Thymus (tissue), 11 donors: ENCODE data around the gene ARHGAP45. TPM values are rescaled to one million over a fixed set of nuclear protein-coding genes. Genes with fewer than 3 reads are reported as not detected.

Source experiments
- DNase-seq, 9 donors: peaks; one replicate each; pipeline ENCODE4 v3.0.0-alpha.2; 2013; ENCODE audit warnings: low spot score in 9 of 9, low read depth in 6 of 9, missing footprints in 1 of 9
- H3K27ac ChIP-seq, 2 donors: one replicate each; pipeline ENCODE4 v1.5.1; 2013; ENCODE audit warnings: control low read depth in 1 of 2, low read depth in 1 of 2, low read length in 1 of 2, mild to moderate bottlenecking in 1 of 2, moderate library complexity in 1 of 2
- H3K27me3 ChIP-seq, 2 donors: one replicate each; pipeline ENCODE4 v1.5.1; 2013; ENCODE audit warnings: low read length in 1 of 2; ENCODE audit not compliant: control insufficient read depth in 2 of 2, insufficient read depth in 1 of 2
- H3K36me3 ChIP-seq, 2 donors: one replicate each; pipeline ENCODE4 v1.5.1; 2013; ENCODE audit warnings: low read length in 1 of 2, mild to moderate bottlenecking in 1 of 2, moderate library complexity in 1 of 2; ENCODE audit not compliant: control insufficient read depth in 2 of 2, insufficient read depth in 2 of 2
- H3K4me1 ChIP-seq, 2 donors: one replicate each; pipeline ENCODE4 v1.5.1; 2013; ENCODE audit warnings: low read length in 2 of 2; ENCODE audit not compliant: control insufficient read depth in 2 of 2, insufficient read depth in 2 of 2
- H3K4me3 ChIP-seq, 2 donors: one replicate each; pipeline ENCODE4 v1.5.1; 2013; ENCODE audit warnings: low read length in 2 of 2, control low read depth in 1 of 2, mild to moderate bottlenecking in 1 of 2
- H3K9me3 ChIP-seq, 2 donors: one replicate each; pipeline ENCODE4 v1.5.1; 2013; ENCODE audit warnings: low read length in 1 of 2, mild to moderate bottlenecking in 1 of 2; ENCODE audit not compliant: control insufficient read depth in 2 of 2, insufficient read depth in 1 of 2
- WGBS: extraction: QIAGEN DNeasy Blood & Tissue Kit; methylation state at CpG from one replicate; pipeline ENCODE4 v1.1.7; 2013; 5-methylcytosine and 5-hydroxymethylcytosine counted together
- polyA plus RNA-seq: library from polyadenylated mRNA; stranded (reverse); fragments of 200-250 nt; gene quantifications from one replicate; pipeline ENCODE4 v1.2.3, GENCODE V29; 2013
- total RNA-seq: library from RNA; stranded (reverse); fragments of 120-200 nt; gene quantifications from one replicate; pipeline ENCODE4 v1.2.4, GENCODE V29; 2013
- donor health status: healthy.

The ARHGAP45 gene
- total and polyA plus RNA-seq, 2 donors = 118 to 295 TPM

DNA sequence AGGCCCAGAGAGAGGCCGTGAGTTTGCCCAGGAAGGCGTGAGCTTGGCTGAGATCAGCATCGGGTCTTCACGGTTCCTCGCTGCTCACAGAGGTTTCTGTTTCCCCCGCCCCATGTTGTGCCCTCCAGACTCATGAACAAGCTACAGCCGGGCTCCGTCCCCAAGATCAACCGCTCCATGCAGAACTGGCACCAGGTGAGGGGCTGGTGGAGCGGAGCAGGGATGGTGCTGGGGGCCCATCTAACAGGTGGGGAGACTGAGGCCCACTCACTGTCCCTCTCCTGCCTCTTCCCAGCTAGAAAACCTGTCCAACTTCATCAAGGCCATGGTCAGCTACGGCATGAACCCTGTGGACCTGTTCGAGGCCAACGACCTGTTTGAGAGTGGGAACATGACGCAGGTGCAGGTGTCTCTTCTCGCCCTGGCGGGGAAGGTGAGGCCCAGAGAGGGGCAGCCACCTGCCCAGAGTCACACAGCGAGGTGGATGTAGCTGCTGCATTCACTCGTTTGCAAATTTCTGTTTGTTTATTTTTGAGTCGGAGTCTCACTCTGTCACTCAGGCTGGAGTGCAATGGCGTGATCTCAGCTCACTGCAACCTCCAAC, 34.6 kb upstream of the ARHGAP45 start:
- Histone ChIP-seq H3K36me3 (peaks cover 28 to 35% of the 10 kb centered on the region in 2 donors), H3K9me3 (no peaks in the 10 kb centered on the region), H3K27ac (no peak overlapping the region), H3K4me1 (peaks cover 7 to 43% of the 10 kb centered on the region in 2 donors), H3K27me3 (peaks cover 0 to 5% of the 10 kb centered on the region in 2 donors), H3K4me3 (no peak overlapping the region)
- 93% methylated on average over 20 of the region's 20 CpGs for WGBS
- no peak for DNase-seq

- Histone ChIP-seq H3K4me1 (peaks cover 24 to 45% of the 10 kb centered on the region in 2 donors), H3K27me3 (no peaks in the 10 kb centered on the region), H3K36me3 (peaks cover 25 to 36% of the 10 kb centered on the region in 2 donors), H3K4me3 (no peak overlapping the region), H3K27ac (no peak overlapping the region), H3K9me3 (no peaks in the 10 kb centered on the region)
- 96% methylated on average over 29 of the region's 29 CpGs for WGBS
- no peak for DNase-seq
These were observed 30.9 kb upstream of the ARHGAP45 start for GRCh38 chr19:1035998-1036621.

DNA sequence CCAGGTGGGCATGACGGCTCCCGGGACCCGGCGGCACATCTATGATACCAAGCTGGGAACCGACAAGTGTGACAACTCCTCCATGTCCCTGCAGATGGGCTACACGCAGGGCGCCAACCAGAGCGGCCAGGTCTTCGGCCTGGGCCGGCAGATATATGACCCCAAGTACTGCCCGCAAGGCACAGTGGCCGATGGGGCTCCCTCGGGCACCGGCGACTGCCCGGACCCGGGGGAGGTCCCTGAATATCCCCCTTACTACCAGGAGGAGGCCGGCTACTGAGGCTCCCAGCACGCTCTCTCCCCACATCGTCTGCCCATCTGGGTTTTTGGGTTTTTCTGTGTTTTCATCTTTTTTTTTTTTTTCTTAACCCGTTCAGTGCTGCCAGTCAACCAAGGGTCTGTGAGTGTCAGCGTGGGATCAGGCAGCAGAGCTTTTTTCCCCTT, 29.3 kb upstream of the ARHGAP45 start:
- DNase-seq = no peak
- H3K27me3 ChIP-seq = no peaks in the 10 kb centered on the region
- 47% methylated on average over 22 of the region's 22 CpGs for WGBS
- H3K4me1 ChIP-seq = peaks cover 29 to 53% of the 10 kb centered on the region in 2 donors
- peak overlapping the region; percentile 43 to 47 for H3K4me3 ChIP-seq
- peak overlapping the region; percentile 95 for H3K27ac ChIP-seq
- no peaks in the 10 kb centered on the region for H3K9me3 ChIP-seq
- peaks cover 24 to 28% of the 10 kb centered on the region in 2 donors for H3K36me3 ChIP-seq

GRCh38 chr19:1038978-1039645, 27.9 kb upstream of the ARHGAP45 start:
- Histone ChIP-seq H3K36me3 (peaks cover 26% of the 10 kb centered on the region in 2 donors), H3K4me3 (peak overlapping the region; percentile 34 to 71), H3K27me3 (no peaks in the 10 kb centered on the region), H3K4me1 (peaks cover 29 to 53% of the 10 kb centered on the region in 2 donors), H3K27ac (peak overlapping the region; percentile 36 to 95), H3K9me3 (no peaks in the 10 kb centered on the region)
- WGBS = 82% methylated on average over 22 of the region's 22 CpGs
- DNase-seq = no peak

- peaks cover 29 to 53% of the 10 kb centered on the region in 2 donors for H3K4me1 ChIP-seq
These were observed 27.1 kb upstream of the ARHGAP45 start, which contains the start of gene ABCA7 for GRCh38 chr19:1039646-1040475. Gene ABCA7 (plus strand): TSS chr19:1040107. CDS start chr19:1041362, 1,255 bp downstream.

DNA sequence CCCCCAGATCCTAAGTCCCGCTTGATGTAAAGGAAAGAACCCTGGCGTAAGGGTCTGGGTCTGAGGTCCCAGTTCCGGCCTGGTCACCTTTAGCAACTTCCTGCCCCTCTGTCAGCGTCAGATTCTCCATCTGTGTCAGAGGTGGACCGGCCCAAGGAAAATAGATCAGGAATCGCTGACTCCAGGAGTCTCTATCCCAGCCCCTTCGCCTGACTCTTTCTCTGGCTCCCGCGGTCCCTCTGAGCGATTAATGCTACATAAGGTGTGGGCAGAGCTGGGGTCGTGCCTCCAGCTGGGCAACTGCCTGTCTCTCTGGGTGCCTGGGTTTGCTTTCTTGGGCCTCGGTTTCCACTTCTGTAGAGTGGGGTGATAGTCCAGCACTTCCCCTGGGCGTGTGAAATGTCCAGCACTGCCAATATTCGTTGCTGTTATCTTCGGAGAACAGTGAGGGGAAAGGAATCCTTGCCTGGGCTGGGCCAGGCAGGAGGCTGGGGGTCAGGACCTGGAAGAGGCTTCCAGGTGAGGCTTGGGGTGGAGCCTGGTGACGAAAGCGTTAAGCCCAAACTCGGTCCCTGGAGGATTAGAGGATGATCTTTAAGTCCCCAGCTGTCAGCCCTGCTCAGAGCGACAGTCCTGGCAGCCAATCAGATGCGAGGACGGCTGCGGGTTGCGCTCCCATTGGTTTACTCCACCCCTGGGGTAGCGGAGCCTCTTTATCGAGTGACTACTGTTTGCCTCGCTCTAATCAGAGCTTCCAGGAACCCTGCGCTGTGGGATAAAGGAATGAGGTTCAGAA, 26.3 kb upstream of the ARHGAP45 start:
- WGBS = 3% methylated on average over 27 of the region's 27 CpGs
- peak overlapping the region; percentile 71 to 73 for H3K4me3 ChIP-seq
- H3K36me3 ChIP-seq = peaks cover 31 to 34% of the 10 kb centered on the region in 2 donors
- peaks cover 29 to 53% of the 10 kb centered on the region in 2 donors for H3K4me1 ChIP-seq
- H3K27me3 ChIP-seq = no peaks in the 10 kb centered on the region
- H3K27ac ChIP-seq = peak overlapping the region; percentile 76 to 81
- DNase-seq = peak; percentile 83 to 97 (median 92)
- H3K9me3 ChIP-seq = peaks cover 0 to 6% of the 10 kb centered on the region in 2 donors

More at GRCh38 chr19:1039646-1040475, 27.1 kb upstream of the ARHGAP45 start, which contains the start of gene ABCA7:
- H3K36me3 ChIP-seq = peaks cover 32 to 33% of the 10 kb centered on the region in 2 donors
- H3K4me3 ChIP-seq = peak within 1 kb of the TSS; percentile 71 to 73
- peaks cover 0 to 5% of the 10 kb centered on the region in 2 donors for H3K9me3 ChIP-seq
- DNase-seq = peak; percentile 96 to 100 (median 98)
- 5% methylated on average over 56 of the region's 56 CpGs for WGBS
- peak within 1 kb of the TSS; percentile 81 to 95 for H3K27ac ChIP-seq
- no peaks in the 10 kb centered on the region for H3K27me3 ChIP-seq

- Histone ChIP-seq H3K36me3 (peaks cover 30 to 34% of the 10 kb centered on the region in 2 donors), H3K4me1 (peaks cover 29 to 47% of the 10 kb centered on the region in 2 donors), H3K27ac (peak overlapping the region in 1 of 2 donors; percentile 36), H3K9me3 (peaks cover 0 to 12% of the 10 kb centered on the region in 2 donors), H3K4me3 (peak overlapping the region; percentile 71 to 73), H3K27me3 (no peaks in the 10 kb centered on the region)
- WGBS = 57% methylated on average over 26 of the region's 26 CpGs
- DNase-seq = no peak
These were observed 25.6 kb upstream of the ARHGAP45 start for GRCh38 chr19:1041272-1041834.
